HG03354 (cell line): ENCODE measurements around the gene RPA3.
A peak's percentile ranks its signal among the peaks of the same experiment; 100 is the strongest.
"Not testable (repeated sequence)": the region's sequence is repeated elsewhere in the genome, so short reads cannot be mapped to it uniquely, and the experiment has no call there.

Source experiments
- ATAC-seq: cut with Tn5 transposase; IDR thresholded peaks from one replicate; pipeline ENCODE4 v1.9.1; 2021; ENCODE audit warnings: mild to moderate bottlenecking; ENCODE audit not compliant: unreplicated experiment, poor library complexity, severe bottlenecking

RPA3 gene

DNA sequence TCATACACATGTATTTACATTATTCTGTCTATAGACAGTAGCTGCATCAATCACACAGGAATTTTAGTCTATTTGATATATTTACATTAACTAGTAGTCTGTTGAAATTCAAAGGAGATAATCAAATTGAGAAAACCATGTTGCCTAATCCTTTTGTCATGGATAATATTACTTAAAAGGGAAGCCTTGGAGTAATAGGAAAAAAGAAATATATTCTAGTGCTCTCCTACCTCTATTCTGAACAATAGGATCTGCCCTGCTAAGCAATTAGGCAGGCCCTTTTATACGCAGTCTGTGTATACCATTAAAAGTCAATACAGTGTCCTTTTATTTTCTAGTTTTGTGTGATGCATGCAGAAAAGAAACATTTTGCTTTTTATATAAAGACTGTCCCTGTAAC is 53.4 kb downstream of the RPA3 start:
- no peak for ATAC-seq

- no peak for ATAC-seq
Observed at GRCh38 chr7:7664291-7664690, 54.1 kb downstream of the RPA3 start.

GRCh38 chr7:7662527-7662926 is 55.9 kb downstream of the RPA3 start:
- ATAC-seq, result no peak

GRCh38 chr7:7656459-7656858 is 61.9 kb downstream of the RPA3 start:
- not testable (repeated sequence) for ATAC-seq

DNA sequence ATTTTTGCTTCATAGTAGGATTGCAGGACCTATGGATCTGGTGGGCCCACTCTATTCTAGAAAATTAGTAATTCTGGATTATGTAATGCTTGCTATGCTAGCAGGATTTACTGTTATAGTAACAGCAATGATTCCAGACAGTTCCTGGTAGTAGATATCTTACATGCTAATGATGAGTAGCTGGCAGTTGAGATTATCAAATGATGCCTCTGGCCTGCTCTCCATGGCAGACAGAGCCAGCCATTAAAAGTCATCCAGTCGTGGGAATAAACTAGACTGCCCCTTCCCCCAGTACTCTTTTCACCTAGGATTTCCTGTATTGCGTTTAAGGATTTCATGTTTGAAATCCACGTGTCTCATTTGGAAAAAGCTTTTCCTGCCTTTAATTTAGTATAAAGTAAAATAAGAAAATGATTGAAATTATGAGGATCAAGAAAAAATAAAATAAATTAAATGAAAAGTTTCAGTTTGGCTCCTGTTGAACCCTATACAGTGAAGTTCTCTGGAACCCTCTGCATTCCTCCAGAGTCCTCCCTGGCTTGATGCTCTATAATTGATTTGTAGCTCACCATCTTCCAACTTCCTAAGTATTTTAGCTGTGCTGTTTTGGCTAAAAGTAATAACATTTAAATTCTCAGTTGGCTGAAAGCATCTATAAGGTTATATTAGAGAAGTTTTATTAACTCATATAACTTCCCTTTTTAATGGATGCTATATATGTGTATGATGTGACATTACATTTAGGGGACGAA is 63.3 kb downstream of the RPA3 start:
- ATAC-seq, result no peak

GRCh38 chr7:7653593-7654187 is 64.7 kb downstream of the RPA3 start:
- no peak for ATAC-seq

DNA sequence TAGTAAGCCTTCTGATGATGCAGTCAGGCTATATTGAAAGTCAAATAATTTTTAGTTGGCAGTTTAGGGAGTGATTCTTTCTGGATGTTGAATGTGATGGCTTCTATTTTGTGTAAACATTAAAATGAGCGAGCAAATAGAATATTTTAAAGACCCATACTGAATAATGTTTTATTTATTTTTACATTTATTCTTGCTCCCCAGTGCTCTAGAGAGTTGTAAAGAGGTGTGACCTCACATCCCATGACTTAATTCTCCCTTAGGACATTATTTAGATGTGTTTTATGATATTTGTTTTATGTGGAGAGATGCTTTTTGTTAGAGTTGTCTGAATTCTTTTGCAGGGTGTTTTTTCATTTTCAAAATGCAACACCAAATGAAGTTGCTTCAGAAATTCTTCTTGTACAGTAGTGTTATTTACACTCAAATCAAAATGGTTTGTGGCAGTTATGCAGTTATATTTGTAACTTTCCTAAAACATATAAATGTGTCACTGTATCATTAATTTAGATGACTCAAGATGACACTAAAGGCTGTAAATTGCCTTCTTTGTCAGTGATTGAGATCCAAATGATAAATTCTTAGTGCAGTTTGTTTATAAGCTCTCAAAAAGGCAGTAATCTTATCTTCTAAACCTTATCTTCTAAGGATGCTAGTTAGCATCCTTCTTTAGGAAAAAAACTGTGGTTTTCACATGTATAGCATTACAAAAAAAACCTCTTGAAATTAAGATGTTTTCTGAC is 65.4 kb downstream of the RPA3 start:
- ATAC-seq, result no peak

DNA sequence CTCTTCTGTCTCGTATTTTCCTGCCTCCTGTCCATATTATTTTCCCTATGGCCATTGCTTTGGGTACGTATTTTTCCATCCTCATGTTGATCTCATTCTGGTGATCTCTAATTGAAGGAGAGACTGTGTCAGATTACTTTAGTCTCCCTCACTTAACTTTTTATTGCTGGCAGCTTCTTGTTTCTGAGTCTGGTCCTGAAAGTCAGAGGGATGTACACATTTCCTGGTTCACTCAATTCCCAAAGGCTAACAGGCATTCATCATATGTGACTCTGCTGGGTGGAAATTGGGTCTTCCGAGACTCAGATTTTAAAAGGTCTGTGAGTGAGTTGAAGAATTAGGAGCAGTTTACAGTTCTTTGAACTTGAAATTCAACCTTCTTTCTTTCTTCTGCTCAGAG is 66.9 kb downstream of the RPA3 start:
- ATAC-seq, result no peak

DNA sequence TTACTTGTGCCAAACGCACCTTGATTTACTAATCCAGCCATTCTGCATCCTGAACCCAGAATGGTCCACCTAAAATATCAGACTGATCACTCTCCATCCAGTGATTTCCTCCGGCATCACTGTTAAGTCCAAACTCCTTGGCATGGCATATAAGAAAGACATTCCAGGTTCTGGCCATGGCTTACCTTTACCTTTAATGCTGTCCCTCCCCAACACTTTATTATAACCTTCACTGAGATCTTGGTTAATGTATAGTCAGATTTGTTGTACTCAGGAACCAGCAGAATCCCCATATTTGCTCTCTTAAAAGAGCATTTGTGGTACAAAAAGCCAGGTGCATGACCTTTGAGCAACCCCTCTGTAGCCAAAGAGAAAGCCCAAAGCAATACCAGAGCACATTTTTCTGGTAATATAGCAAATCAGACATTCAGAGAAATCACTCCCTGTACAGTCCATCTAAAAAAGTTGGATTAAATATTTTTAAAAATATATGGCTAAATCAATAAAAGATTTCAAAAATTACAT is 67.7 kb downstream of the RPA3 start:
- no peak for ATAC-seq

GRCh38 chr7:7647495-7648036 is 70.8 kb downstream of the RPA3 start:
- ATAC-seq, result no peak

- no peak for ATAC-seq
Observed at GRCh38 chr7:7642081-7642480, 76.3 kb downstream of the RPA3 start.

- ATAC-seq, result no peak
Observed at GRCh38 chr7:7641129-7641663, 77.2 kb downstream of the RPA3 start.

DNA sequence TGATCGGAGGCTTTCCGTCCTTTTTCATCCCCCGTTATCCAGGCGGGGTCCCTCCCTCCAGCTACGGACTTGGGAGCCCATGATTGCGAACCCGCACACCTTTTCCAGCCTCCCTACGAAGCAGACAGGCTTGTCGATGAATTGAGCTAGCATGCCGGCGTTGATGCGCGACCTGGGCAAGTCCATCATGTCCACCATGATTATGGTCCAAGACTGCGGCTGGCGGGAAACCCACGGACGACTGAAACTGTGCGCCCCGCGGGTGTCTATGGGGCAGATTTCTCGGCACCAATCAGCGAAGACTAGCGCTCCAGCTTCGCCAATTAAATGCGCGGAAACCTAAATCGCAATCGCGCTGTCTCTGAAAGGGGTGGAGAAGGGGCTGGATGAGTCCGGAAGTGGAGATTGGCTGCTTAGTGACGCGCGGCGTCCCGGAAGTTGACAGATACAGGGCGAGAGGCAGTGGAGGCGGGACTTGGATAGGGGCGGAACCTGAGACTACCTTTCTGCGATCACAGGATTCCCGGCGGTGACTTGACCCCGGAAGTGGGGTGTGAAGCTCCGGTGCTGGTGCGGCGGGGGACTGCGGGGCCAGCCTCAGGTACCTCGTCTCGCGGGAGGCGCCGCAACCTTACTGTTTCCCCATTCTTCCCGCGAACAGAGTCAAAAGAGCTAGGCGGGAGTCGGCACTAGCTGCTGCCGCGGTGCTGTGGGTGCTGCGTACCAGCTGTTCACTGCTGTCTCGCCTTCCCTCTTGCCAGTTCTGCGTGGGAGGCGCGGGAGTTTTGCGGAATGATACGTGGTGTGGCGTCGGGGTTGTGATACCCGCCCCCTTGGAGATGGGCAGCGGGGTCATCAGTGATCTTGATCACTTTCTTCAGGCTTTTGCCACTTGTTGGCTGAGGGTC is 77.9 kb downstream of the RPA3 start, which contains the start of gene UMAD1:
UMAD1 (plus strand) TSS at position 532 of the 908 bp plus-strand sequence. CDS start 32,620 bp downstream, outside the sequence.
- peak; percentile 98 for ATAC-seq

- ATAC-seq, result peak; percentile 7
Observed at GRCh38 chr7:7639847-7640220, 78.6 kb downstream of the RPA3 start.

GRCh38 chr7:7639421-7639820 is 79.0 kb downstream of the RPA3 start:
- ATAC-seq, result no peak

DNA sequence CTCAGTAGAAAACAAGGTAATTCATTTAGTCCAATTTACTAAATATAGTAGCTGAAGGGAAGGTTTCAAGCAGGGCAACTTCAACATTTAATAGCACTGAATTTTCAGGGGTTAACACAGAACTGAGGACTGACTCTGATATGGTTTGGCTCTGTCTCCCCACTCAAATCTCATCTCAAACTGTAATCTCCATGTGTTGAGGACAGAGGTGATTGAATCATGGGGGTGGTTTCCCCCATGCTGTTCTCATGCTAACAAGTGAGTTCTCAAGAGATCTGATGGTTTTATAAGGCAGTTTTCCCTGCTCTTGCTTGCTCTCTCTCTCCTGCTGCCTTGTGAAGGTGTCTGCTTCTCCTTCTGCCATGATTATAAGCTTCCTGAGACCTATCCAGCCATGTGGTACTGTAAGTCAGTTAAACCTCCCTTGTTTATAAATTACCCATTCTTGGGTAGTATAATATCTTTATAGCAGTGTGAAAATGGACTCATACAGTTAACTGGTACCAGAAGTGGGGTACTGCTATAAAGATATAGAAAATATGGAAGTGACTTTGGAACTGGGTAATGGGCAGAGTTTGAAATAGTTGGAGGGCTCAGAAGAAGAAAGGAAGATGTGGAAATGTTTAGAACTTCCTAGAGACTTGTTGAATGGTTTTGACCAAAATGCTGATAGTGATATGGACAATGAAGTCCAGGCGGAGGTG is 87.6 kb downstream of the RPA3 start:
- no peak for ATAC-seq

- no peak for ATAC-seq
Observed at GRCh38 chr7:7628476-7628875, 89.9 kb downstream of the RPA3 start.

DNA sequence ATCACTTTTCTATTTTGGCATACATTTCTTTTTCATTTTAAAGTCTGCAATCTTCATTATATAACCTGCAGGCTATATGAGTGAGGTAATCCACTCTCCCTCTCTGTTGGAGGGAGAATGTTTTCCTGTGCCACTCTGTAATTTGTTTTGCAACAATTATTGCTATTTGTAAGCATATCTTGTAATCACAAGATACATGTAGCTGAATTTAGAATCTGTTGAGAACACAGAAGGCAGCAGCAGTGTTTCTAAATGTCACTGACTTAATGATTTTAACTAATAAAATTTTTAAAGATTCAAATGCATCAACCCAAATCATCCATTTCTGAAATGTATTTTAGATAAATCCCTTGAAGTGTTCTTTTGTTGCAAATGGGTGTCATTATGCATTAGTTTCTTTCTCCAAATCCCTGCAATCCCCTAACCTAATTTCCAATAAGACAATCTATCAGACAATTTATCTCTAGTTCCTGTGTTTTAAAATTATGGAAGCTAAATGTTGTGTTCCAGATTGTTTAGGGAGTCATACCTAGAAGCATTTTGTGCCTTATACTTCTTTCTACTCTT is 97.7 kb downstream of the RPA3 start:
- ATAC-seq, result no peak
